GM12864 (cell line): ENCODE results near the gene HDAC8.

Experiments
- DNase-seq: peaks from one replicate; pipeline ENCODE4 v3.0.0-alpha.2; 2011; ENCODE audit warnings: low read depth
- H3K4me3 ChIP-seq: 2 replicates; pipeline ENCODE4 v1.5.1; 2011; ENCODE audit warnings: mild to moderate bottlenecking, low read depth, low read length, control low read depth
- CTCF ChIP-seq: IDR thresholded peaks from 2 replicates; pipeline ENCODE4 v1.5.1; 2011; ENCODE audit warnings: low read depth, mild to moderate bottlenecking, moderate library complexity, low read length, control low read depth, inconsistent platforms; ENCODE audit errors: missing control alignments

Gene HDAC8

GRCh38 chrX:72381439-72382201, 191.0 kb downstream of the HDAC8 start:
- no peak for TF ChIP-seq CTCF
- no peak overlapping the region for H3K4me3 ChIP-seq
- DNase-seq: no peak

- no peak for TF ChIP-seq CTCF
- no peak overlapping the region for H3K4me3 ChIP-seq
- no peak for DNase-seq
These were observed 196.5 kb downstream of the HDAC8 start for GRCh38 chrX:72376124-72376523.

GRCh38 chrX:72373136-72373535, 199.5 kb downstream of the HDAC8 start:
- H3K4me3 ChIP-seq: no peak overlapping the region
- no peak for DNase-seq
- TF ChIP-seq CTCF: no peak

- DNase-seq: no peak
- no peak for TF ChIP-seq CTCF
- H3K4me3 ChIP-seq: no peak overlapping the region
These were observed 199.9 kb downstream of the HDAC8 start for GRCh38 chrX:72372735-72373134.

- no peak for DNase-seq
- TF ChIP-seq CTCF: no peak
These were observed 201.2 kb downstream of the HDAC8 start for GRCh38 chrX:72371405-72371804.

GRCh38 chrX:72368796-72369195, 203.8 kb downstream of the HDAC8 start:
- H3K4me3 ChIP-seq: no peak overlapping the region
- DNase-seq: no peak
- TF ChIP-seq CTCF: no peak

More at GRCh38 chrX:72371405-72371804, 201.2 kb downstream of the HDAC8 start:
- H3K4me3 ChIP-seq: no peak overlapping the region

GRCh38 chrX:72367516-72367915, 205.1 kb downstream of the HDAC8 start:
- H3K4me3 ChIP-seq: no peak overlapping the region
- no peak for TF ChIP-seq CTCF
- no peak for DNase-seq
